ENCODE data around the gene ERMN. TPM values are rescaled to one million over a fixed set of nuclear protein-coding genes. Genes with fewer than 3 reads are reported as not detected.

The ERMN gene
- total and polyA plus RNA-seq, 9 donors, result 0.08 to 0.40 (median 0.25) TPM; not detected in 5

DNA sequence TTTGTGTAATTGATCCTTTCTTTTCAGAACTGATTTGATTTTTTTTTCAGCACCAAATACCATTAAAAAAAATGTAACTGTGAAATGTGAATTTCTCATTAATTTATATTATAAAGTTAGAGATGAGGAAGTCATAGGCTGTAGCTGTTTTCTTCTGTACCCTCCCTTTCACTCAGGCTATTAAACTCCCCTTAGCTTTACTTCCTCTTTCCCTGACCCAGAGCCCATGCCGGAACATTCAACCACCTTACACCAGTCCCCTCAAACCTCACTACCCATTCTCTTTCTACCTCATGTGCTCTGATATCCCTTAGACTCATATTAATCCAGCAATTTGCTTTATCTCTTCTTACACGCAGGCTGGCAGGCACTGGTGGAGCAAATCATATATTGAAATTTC is 55.7 kb downstream of the ERMN start:
- intact Hi-C loops (cut with DNase I), result no loop called here
- WGBS, 3 donors, result 71 to 84% (median 77%) methylated on average over 2 of the region's 2 CpGs
- TF ChIP-seq, protein P1, sequence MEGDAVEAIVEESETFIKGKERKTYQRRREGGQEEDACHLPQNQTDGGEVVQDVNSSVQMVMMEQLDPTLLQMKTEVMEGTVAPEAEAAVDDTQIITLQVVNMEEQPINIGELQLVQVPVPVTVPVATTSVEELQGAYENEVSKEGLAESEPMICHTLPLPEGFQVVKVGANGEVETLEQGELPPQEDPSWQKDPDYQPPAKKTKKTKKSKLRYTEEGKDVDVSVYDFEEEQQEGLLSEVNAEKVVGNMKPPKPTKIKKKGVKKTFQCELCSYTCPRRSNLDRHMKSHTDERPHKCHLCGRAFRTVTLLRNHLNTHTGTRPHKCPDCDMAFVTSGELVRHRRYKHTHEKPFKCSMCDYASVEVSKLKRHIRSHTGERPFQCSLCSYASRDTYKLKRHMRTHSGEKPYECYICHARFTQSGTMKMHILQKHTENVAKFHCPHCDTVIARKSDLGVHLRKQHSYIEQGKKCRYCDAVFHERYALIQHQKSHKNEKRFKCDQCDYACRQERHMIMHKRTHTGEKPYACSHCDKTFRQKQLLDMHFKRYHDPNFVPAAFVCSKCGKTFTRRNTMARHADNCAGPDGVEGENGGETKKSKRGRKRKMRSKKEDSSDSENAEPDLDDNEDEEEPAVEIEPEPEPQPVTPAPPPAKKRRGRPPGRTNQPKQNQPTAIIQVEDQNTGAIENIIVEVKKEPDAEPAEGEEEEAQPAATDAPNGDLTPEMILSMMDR (IDR thresholded peaks at IDR 0.05), result no peak
- TF ChIP-seq POLR2A (IDR thresholded peaks at IDR 0.05) (no peak), EP300 (IDR thresholded peaks at IDR 0.05) (no peak)

GRCh38 chr2:157269060-157269459 is 56.6 kb downstream of the ERMN start:
- TF ChIP-seq, protein P1 (IDR thresholded peaks at IDR 0.05), result no peak
- no peak for TF ChIP-seq EP300 (IDR thresholded peaks at IDR 0.05)
- no peak for TF ChIP-seq POLR2A (IDR thresholded peaks at IDR 0.05)
- no peaks in the 10 kb centered on the region for H3K9me3 ChIP-seq
- H3K27ac ChIP-seq, result no peak overlapping the region
- no peak for DNase-seq
- intact Hi-C loops (cut with DNase I), result no loop called here
- no peaks in the 10 kb centered on the region for H3K27me3 ChIP-seq
- WGBS, 3 donors, result 86 to 97% (median 91%) methylated on average over 2 of the region's 2 CpGs
- H3K36me3 ChIP-seq, result no peaks in the 10 kb centered on the region
- H3K4me1 ChIP-seq (ENCODE audit: insufficient read depth), result no peaks in the 10 kb centered on the region
- no peak overlapping the region for H3K4me3 ChIP-seq

More for the DNA sequence above, 55.7 kb downstream of the ERMN start:
- Histone ChIP-seq H3K27me3 (no peaks in the 10 kb centered on the region), H3K9me3 (no peaks in the 10 kb centered on the region), H3K4me3 (no peak overlapping the region), H3K4me1 (ENCODE audit: insufficient read depth) (no peaks in the 10 kb centered on the region), H3K36me3 (no peaks in the 10 kb centered on the region), H3K27ac (no peak overlapping the region)
- no peak for DNase-seq

Other genes with a start within 250 kb of the ERMN start
- gene GALNT5, start 68.1 kb downstream of the ERMN start, total RNA-seq, result under 1 TPM in 3 of 7 donors, not detected in 4; 0.12 to 0.80 (median 0.15) TPM
- under 1 TPM; 0.05 to 0.22 TPM for gene GALNT5, start 68.1 kb downstream of the ERMN start, polyA plus RNA-seq
- gene CYTIP, start 118.3 kb upstream of the ERMN start, total RNA-seq, result 1 to 10 TPM in 6 of 7 donors, under 1 TPM in 1; 0.66 to 6.1 (median 2.7) TPM
- 1 to 10 TPM in 1 of 2 donors, under 1 TPM in 1; 0.73 to 4.2 TPM for gene CYTIP, start 118.3 kb upstream of the ERMN start, polyA plus RNA-seq